NCI-H128 (cell line): ENCODE results near the gene PHACTR3.

Experiments
- DNase-seq: peaks from one replicate; lab custom pipeline; 2025; ENCODE audit not compliant: unreplicated experiment; lab: John Stamatoyannopoulos, UW

Gene PHACTR3

GRCh38 chr20:59774204-59774641 lies 169.9 kb downstream of the PHACTR3 start:
- no peak for DNase-seq

GRCh38 chr20:59774921-59775686 lies 170.8 kb downstream of the PHACTR3 start:
- DNase-seq, result no peak

GRCh38 chr20:59775687-59776055 lies 171.3 kb downstream of the PHACTR3 start:
- DNase-seq, result no peak

GRCh38 chr20:59776059-59776603 lies 171.8 kb downstream of the PHACTR3 start:
- DNase-seq, result no peak

GRCh38 chr20:59776626-59777330 lies 172.4 kb downstream of the PHACTR3 start:
- DNase-seq, result no peak

GRCh38 chr20:59777331-59777725 lies 173.0 kb downstream of the PHACTR3 start:
- no peak for DNase-seq

GRCh38 chr20:59777814-59778575 lies 173.7 kb downstream of the PHACTR3 start:
- DNase-seq, result no peak

- DNase-seq, result no peak
Measured at GRCh38 chr20:59778615-59779200, 174.4 kb downstream of the PHACTR3 start.

GRCh38 chr20:59779656-59780380 lies 175.5 kb downstream of the PHACTR3 start:
- DNase-seq, result no peak

GRCh38 chr20:59780494-59781185 lies 176.3 kb downstream of the PHACTR3 start:
- DNase-seq, result no peak

GRCh38 chr20:59781226-59781625 lies 176.9 kb downstream of the PHACTR3 start:
- DNase-seq, result no peak

- DNase-seq, result peak; percentile 61
Measured at GRCh38 chr20:59782986-59783640, 178.8 kb downstream of the PHACTR3 start.

GRCh38 chr20:59783641-59784010 lies 179.3 kb downstream of the PHACTR3 start:
- no peak for DNase-seq

- no peak for DNase-seq
Measured at GRCh38 chr20:59784365-59784764, 180.0 kb downstream of the PHACTR3 start.

GRCh38 chr20:59784791-59785668 lies 180.7 kb downstream of the PHACTR3 start:
- DNase-seq, result no peak

GRCh38 chr20:59785669-59785959 lies 181.3 kb downstream of the PHACTR3 start:
- no peak for DNase-seq

GRCh38 chr20:59785986-59786795 lies 181.9 kb downstream of the PHACTR3 start:
- DNase-seq, result no peak
